ENCODE results near the gene KCTD18. TPM values are rescaled to one million over a fixed set of nuclear protein-coding genes. Genes with fewer than 3 reads are reported as not detected.

KCTD18 gene
- total RNA-seq, 6 experiments from 2014 or later, result 11.2 to 14.6 (median 13.3) TPM

DNA sequence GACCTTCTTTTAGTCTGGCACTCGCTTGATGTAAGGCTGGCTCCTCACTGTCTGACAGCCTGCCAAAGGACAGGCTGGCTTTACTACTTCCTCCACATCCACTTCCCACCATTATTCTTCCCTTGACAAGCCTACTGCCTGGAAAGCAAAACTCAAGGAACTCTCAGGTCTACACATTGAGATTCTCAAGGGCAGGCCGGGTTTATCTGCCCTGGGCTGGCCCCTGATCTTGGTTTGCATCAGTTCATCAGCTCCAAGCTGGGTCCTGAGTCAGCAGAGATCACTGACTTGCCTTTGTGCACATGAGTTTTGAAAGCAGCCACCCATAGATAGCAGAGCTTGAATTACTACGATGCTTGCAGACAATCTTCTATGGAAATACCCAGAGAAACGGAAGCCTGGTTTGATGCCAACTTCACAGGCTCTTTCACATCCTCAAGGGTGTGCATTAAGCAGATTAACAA, 53.9 kb downstream of the KCTD18 start:
- H3K36me3 Mint-ChIP-seq (ENCODE audit: low read depth), result peaks cover 22% of the 10 kb centered on the region
- peaks cover 48% of the 10 kb centered on the region for H3K4me1 Mint-ChIP-seq (ENCODE audit: low read depth)
- peak overlapping the region; percentile 32; the same call in 1 of the 2 replicates for H3K4me3 Mint-ChIP-seq
- no peaks in the 10 kb centered on the region for H3K27me3 Mint-ChIP-seq (ENCODE audit: insufficient read depth)
- TF ChIP-seq, protein P1, sequence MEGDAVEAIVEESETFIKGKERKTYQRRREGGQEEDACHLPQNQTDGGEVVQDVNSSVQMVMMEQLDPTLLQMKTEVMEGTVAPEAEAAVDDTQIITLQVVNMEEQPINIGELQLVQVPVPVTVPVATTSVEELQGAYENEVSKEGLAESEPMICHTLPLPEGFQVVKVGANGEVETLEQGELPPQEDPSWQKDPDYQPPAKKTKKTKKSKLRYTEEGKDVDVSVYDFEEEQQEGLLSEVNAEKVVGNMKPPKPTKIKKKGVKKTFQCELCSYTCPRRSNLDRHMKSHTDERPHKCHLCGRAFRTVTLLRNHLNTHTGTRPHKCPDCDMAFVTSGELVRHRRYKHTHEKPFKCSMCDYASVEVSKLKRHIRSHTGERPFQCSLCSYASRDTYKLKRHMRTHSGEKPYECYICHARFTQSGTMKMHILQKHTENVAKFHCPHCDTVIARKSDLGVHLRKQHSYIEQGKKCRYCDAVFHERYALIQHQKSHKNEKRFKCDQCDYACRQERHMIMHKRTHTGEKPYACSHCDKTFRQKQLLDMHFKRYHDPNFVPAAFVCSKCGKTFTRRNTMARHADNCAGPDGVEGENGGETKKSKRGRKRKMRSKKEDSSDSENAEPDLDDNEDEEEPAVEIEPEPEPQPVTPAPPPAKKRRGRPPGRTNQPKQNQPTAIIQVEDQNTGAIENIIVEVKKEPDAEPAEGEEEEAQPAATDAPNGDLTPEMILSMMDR (IDR thresholded peaks at IDR 0.05), result no peak
- H3K9me3 Mint-ChIP-seq, result no peaks in the 10 kb centered on the region
- no peak for DNase-seq
- H3K27ac Mint-ChIP-seq, result peak overlapping the region; percentile 78

DNA sequence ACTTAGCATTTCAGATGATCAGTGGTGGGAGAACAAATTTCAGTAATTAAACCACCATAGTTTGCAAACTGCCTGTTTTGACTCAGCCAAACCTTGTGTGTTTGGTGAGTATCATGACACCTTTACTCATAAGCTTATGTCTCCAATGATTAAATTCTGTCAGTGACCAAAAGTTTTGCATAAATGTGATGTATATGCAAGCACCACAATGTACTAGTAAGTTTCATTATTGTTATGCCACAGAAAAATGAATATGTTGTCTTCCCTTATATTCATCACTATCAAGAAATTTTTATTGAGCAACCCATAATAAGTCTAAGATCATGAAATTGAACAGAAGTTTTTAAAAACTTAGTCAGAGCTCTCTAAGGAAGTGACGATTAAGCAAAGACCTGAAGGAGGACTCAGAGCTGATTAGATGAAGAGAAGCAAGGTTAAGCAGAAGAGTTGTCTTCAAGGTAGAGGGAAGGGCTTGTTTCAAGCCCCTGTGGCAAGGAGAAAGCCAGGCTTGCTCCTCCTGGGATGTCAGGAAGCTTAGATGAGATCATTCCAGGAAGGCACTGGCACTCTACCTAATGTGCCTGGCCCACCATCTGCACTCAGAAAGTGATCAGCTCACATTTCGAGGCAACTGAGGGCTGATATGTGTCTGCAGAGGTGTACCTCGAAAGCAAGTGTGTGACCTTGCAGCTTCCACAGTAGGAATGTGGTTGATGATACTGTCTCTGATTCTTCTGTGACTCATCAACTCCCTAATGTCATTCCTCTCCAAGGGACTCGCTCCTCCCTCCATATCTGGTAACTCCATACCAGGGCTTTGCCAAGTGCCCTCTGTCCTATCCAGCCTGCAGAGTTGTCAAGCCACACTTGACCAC, 54.7 kb downstream of the KCTD18 start:
- Mint-ChIP-seq H3K27me3 (ENCODE audit: insufficient read depth) (no peaks in the 10 kb centered on the region; the same call in 1 of the 2 replicates), H3K4me1 (ENCODE audit: low read depth) (peaks cover 48% of the 10 kb centered on the region), H3K36me3 (ENCODE audit: low read depth) (peaks cover 29% of the 10 kb centered on the region), H3K27ac (peak overlapping the region; percentile 78), H3K9me3 (no peaks in the 10 kb centered on the region), H3K4me3 (peak overlapping the region; percentile 26; the same call in 1 of the 2 replicates)
- TF ChIP-seq, protein P1 (IDR thresholded peaks at IDR 0.05), result no peak
- DNase-seq, result peak; percentile 71

DNA sequence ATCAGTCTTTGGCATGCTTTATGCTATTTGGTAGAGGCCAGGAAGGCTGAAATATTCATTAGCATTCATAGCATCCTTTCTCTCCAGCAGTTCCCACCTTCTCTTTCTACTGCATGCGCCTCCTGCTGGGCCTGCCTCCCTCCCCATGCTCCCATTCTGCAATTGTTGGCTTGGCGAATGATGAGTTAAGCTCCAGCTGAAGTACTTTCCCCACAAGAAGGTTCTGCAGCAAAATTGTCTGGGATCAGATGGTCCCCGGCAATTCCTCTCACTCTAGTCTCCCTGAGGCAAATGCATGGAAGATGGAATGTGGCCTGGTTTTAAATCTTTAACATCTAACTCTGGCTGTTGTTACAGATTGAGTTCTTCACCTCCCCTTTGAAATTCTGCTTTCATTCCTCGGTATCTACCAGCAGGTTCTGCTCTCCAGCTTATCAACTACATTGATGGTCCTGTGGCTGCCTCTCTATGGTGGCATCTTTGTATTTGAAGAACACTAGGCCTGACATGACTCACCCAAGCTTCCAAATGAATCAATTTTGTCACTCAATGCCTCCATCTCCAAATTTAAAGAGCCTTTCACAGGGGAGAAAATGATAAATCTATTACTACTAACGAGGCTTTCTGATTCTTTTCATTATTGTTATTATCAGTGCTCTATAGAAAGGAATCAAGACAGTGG, 55.9 kb downstream of the KCTD18 start:
- H3K27me3 Mint-ChIP-seq (ENCODE audit: insufficient read depth), result no peaks in the 10 kb centered on the region; the same call in 1 of the 2 replicates
- H3K36me3 Mint-ChIP-seq (ENCODE audit: low read depth), result peaks cover 34% of the 10 kb centered on the region

DNA sequence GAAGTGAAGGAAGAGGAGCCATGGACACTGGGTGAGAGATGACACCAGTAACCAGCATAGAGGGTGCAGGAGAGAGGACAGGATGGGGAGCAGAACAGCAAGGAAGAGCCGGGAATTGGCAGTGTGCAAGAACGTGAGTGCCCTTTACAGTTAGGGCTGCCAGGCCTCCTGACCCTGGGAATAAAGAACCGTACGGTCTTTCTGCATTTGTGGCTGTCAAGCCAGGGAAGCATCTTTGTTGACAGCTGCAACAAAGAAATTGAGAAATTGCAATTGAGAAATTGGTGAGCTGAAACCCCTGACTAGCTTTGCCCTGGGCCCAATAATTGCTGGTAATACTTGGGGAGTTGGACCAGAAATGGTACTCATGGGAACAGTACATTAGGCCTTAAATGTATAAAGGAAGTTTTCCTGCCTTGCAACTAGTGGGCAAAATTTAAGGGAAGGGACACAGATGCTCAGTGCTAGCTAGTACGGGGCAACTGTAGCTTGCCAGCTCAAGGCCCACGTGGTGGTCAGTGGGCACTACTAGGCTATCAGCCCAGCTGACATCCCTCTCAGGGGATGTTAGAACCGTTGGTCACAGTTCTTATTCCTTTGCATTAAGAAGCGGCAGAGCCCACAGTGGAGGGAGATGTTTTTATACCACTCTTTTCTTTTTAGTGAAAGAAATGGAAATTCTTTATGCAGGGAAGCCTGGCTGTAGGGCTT, 56.6 kb downstream of the KCTD18 start:
- no peak for DNase-seq
- TF ChIP-seq, protein P1 (IDR thresholded peaks at IDR 0.05), result no peak
- Mint-ChIP-seq H3K9me3 (no peaks in the 10 kb centered on the region), H3K27ac (no peak overlapping the region), H3K36me3 (ENCODE audit: low read depth) (peaks cover 41% of the 10 kb centered on the region), H3K4me1 (ENCODE audit: low read depth) (peaks cover 52% of the 10 kb centered on the region), H3K27me3 (ENCODE audit: insufficient read depth) (no peaks in the 10 kb centered on the region; the same call in 1 of the 2 replicates), H3K4me3 (no peak overlapping the region; the same call in 1 of the 2 replicates)

More for the DNA sequence above, 55.9 kb downstream of the KCTD18 start:
- H3K4me1 Mint-ChIP-seq (ENCODE audit: low read depth), result peaks cover 48% of the 10 kb centered on the region
- TF ChIP-seq, protein P1 (IDR thresholded peaks at IDR 0.05), result peak; percentile 25; the same call in 1 of the 2 replicates
- H3K4me3 Mint-ChIP-seq, result no peak overlapping the region
- peak overlapping the region; percentile 3; the same call in 1 of the 2 replicates for H3K27ac Mint-ChIP-seq
- no peaks in the 10 kb centered on the region for H3K9me3 Mint-ChIP-seq
- DNase-seq, result no peak

DNA sequence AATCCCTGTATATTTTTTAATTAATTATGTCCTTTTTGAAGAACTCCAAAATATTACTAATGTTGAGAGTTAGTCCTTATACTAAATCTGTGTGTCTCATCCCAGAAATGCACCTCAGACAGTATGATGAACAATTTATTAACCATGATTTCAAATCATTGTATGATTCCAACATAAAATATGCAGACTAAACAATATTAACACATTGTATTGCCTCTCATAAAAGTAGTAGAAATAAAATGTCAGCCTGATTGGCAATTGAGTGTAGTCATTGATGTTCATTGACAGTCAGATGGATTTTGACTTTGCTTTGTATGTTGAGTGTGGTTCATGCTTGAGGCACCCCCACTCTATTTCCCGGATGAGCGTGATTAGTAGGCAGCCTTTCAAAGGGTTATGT, 57.5 kb downstream of the KCTD18 start:
- TF ChIP-seq, protein P1 (IDR thresholded peaks at IDR 0.05), result no peak
- H3K4me3 Mint-ChIP-seq, result no peak overlapping the region
- H3K4me1 Mint-ChIP-seq (ENCODE audit: low read depth), result peaks cover 55% of the 10 kb centered on the region
- H3K9me3 Mint-ChIP-seq, result no peaks in the 10 kb centered on the region
- no peak for DNase-seq
- no peaks in the 10 kb centered on the region; the same call in 1 of the 2 replicates for H3K27me3 Mint-ChIP-seq (ENCODE audit: insufficient read depth)
- H3K36me3 Mint-ChIP-seq (ENCODE audit: low read depth), result peaks cover 43% of the 10 kb centered on the region
- no peak overlapping the region for H3K27ac Mint-ChIP-seq

All from HFFc6 (cell line).